OCI-LY3 (cell line): ENCODE measurements around the gene B2M.
A peak's percentile ranks its signal among the peaks of the same experiment; 100 is the strongest.

Source experiments
- H2AFZ ChIP-seq: fragments of 200-600, 300-600 bp; shearing (Covaris generic); 2 replicates; pipeline ENCODE4 v1.6.0; 2014; ENCODE audit warnings: antibody characterized with exemption, low read depth, low read length
- H3K27ac ChIP-seq: fragments of 200-600, 300-600 bp; sonication (generic); 2 replicates; pipeline ENCODE4 v1.5.1; 2014; ENCODE audit warnings: mild to moderate bottlenecking, low read length, moderate library complexity, mixed read lengths
- H3K27me3 ChIP-seq: fragments of 200-600, 300-600 bp; sonication (generic); 2 replicates; pipeline ENCODE4 v1.6.1; 2014; ENCODE audit warnings: low read depth, low read length, mixed read lengths
- H3K36me3 ChIP-seq: fragments of 200-600, 300-600 bp; sonication (generic); replicated peaks from 2 replicates; pipeline ENCODE3; 2014; ENCODE audit warnings: low read depth, low read length, mixed read lengths
- H3K4me1 ChIP-seq: fragments of 300-600, 200-600 bp; sonication (generic); 2 replicates; pipeline ENCODE4 v1.6.1; 2014; ENCODE audit warnings: low read length, mixed read lengths
- H3K4me2 ChIP-seq: fragments of 200-600, 300-600 bp; sonication (generic); 2 replicates; pipeline ENCODE4 v1.6.1; 2014; ENCODE audit warnings: low read length, mixed read lengths
- H3K4me3 ChIP-seq: fragments of 300-600, 200-600 bp; sonication (generic); 2 replicates; pipeline ENCODE4 v1.5.1; 2014; ENCODE audit warnings: antibody characterized with exemption, mild to moderate bottlenecking, low read length, moderate library complexity
- H3K79me2 ChIP-seq: fragments of 300-600, 200-600 bp; shearing (Covaris generic); 2 replicates; pipeline ENCODE4 v1.6.1; 2014; ENCODE audit warnings: mild to moderate bottlenecking, low read length, mixed read lengths
- H3K9ac ChIP-seq: fragments of 300-600, 200-600 bp; shearing (Covaris generic); 2 replicates; pipeline ENCODE4 v1.6.0; 2014; ENCODE audit warnings: mild to moderate bottlenecking, low read length, moderate library complexity
- H3K9me3 ChIP-seq: fragments of 200-600, 300-600 bp; shearing (Covaris generic); 2 replicates; pipeline ENCODE4 v1.6.1; 2014; ENCODE audit warnings: low read length, mixed read lengths; ENCODE audit not compliant: insufficient read depth
- H4K20me1 ChIP-seq: fragments of 200-600, 300-600 bp; sonication (generic); 2 replicates; pipeline ENCODE4 v1.6.1; 2016; ENCODE audit warnings: low read length, mixed read lengths; ENCODE audit not compliant: insufficient read depth
- CTCF ChIP-seq: fragments of 200-600, 300-600 bp; sonication (generic); IDR thresholded peaks from 2 replicates; pipeline ENCODE4 v1.5.1; 2014; ENCODE audit warnings: antibody characterized with exemption, low read length, low read depth
- EZH2phosphoT487 ChIP-seq: fragments of 200-600 bp; shearing (Covaris generic); IDR thresholded peaks from 2 replicates; pipeline ENCODE4 v1.6.1; 2018; ENCODE audit warnings: antibody characterized with exemption, mixed run types, low read depth

B2M gene

GRCh38 chr15:44670087-44670950 is 41.0 kb upstream of the B2M start:
- H3K9ac ChIP-seq: no peak overlapping the region
- no peak overlapping the region for H3K4me3 ChIP-seq
- H3K4me1 ChIP-seq: peaks cover 71% of the 10 kb centered on the region
- H3K79me2 ChIP-seq: no peaks in the 10 kb centered on the region
- TF ChIP-seq EZH2phosphoT487 (no peak), CTCF (no peak)
- H3K9me3 ChIP-seq: no peaks in the 10 kb centered on the region
- no peaks in the 10 kb centered on the region for H3K36me3 ChIP-seq
- H3K4me2 ChIP-seq: peak overlapping the region; percentile 50
- H4K20me1 ChIP-seq: no peaks in the 10 kb centered on the region
- H3K27ac ChIP-seq: peak overlapping the region; percentile 17
- no peak overlapping the region for H2AFZ ChIP-seq
- H3K27me3 ChIP-seq: no peaks in the 10 kb centered on the region

- Histone ChIP-seq H3K27me3 (no peaks in the 10 kb centered on the region), H2AFZ (no peak overlapping the region), H3K9ac (no peak overlapping the region), H3K79me2 (no peaks in the 10 kb centered on the region), H3K4me1 (peaks cover 57% of the 10 kb centered on the region), H3K4me3 (no peak overlapping the region), H3K36me3 (no peaks in the 10 kb centered on the region), H3K9me3 (no peaks in the 10 kb centered on the region), H3K27ac (no peak overlapping the region), H3K4me2 (no peak overlapping the region), H4K20me1 (no peaks in the 10 kb centered on the region)
- TF ChIP-seq EZH2phosphoT487: no peak
- TF ChIP-seq CTCF: no peak
Measured at GRCh38 chr15:44673639-44674038, 37.7 kb upstream of the B2M start.

- no peak overlapping the region for H3K4me2 ChIP-seq
- no peaks in the 10 kb centered on the region for H4K20me1 ChIP-seq
- no peaks in the 10 kb centered on the region for H3K36me3 ChIP-seq
- no peaks in the 10 kb centered on the region for H3K27me3 ChIP-seq
- no peak overlapping the region for H3K4me3 ChIP-seq
- H3K79me2 ChIP-seq: no peaks in the 10 kb centered on the region
- H3K4me1 ChIP-seq: peaks cover 34% of the 10 kb centered on the region
- TF ChIP-seq CTCF (no peak), EZH2phosphoT487 (no peak)
- H2AFZ ChIP-seq: no peak overlapping the region
- no peaks in the 10 kb centered on the region for H3K9me3 ChIP-seq
- no peak overlapping the region for H3K27ac ChIP-seq
- H3K9ac ChIP-seq: no peak overlapping the region
Measured at GRCh38 chr15:44675911-44676310, 35.4 kb upstream of the B2M start.

- Histone ChIP-seq H4K20me1 (no peaks in the 10 kb centered on the region), H3K27ac (no peak overlapping the region), H3K4me2 (no peak overlapping the region), H3K4me1 (peaks cover 27% of the 10 kb centered on the region), H3K36me3 (no peaks in the 10 kb centered on the region), H3K79me2 (no peaks in the 10 kb centered on the region), H2AFZ (no peak overlapping the region), H3K27me3 (no peaks in the 10 kb centered on the region), H3K4me3 (no peak overlapping the region), H3K9me3 (no peaks in the 10 kb centered on the region), H3K9ac (no peak overlapping the region)
- TF ChIP-seq EZH2phosphoT487: no peak
- TF ChIP-seq CTCF: no peak
Measured at GRCh38 chr15:44676676-44677075, 34.6 kb upstream of the B2M start.
